ENCODE results near the gene ZNF319. TPM values are rescaled to one million over a fixed set of nuclear protein-coding genes. Genes with fewer than 3 reads are reported as not detected.
A peak's percentile ranks its signal among the peaks of the same experiment; 100 is the strongest.

The ZNF319 gene
- total RNA-seq, 4 donors from 2014 or later, result 12.1 to 24.0 (median 18.7) TPM

DNA sequence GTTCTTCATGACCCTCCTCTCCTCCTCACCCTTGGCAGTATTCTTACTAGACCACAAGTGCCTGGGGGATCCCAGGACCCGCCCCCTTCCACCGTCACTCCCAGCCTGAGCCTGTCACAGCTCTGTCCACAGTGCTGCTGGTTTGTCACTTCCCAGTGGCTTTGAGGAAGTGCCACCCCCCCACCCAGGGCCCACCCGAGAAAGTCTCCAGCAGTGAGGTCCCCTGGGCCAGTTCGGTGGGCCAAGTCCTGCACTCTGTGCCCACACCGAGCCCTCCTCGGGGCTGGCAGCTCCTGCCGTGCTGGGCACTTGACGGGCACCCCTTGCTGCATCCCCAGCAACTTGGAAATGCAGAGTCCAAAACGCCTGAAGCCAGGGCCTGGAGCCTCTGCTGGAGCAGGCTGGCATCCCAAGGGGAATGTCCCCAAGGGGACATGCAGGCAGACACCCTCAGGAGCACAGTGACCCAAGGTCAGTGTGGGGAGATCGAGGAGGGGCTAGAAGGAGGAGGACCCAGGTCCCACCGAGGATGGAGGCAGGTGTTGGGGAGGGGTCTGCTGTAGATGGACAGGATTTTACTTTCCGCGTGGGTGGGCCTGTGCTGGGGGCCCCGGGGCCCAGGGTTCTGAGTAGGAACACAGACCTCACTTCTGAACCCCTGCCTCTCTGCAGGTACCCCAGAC lies 40.6 kb upstream of the ZNF319 start:
- no peak for DNase-seq
- intact Hi-C loops (cut with DNase I), result no loop called here
- TF ChIP-seq, protein P1, sequence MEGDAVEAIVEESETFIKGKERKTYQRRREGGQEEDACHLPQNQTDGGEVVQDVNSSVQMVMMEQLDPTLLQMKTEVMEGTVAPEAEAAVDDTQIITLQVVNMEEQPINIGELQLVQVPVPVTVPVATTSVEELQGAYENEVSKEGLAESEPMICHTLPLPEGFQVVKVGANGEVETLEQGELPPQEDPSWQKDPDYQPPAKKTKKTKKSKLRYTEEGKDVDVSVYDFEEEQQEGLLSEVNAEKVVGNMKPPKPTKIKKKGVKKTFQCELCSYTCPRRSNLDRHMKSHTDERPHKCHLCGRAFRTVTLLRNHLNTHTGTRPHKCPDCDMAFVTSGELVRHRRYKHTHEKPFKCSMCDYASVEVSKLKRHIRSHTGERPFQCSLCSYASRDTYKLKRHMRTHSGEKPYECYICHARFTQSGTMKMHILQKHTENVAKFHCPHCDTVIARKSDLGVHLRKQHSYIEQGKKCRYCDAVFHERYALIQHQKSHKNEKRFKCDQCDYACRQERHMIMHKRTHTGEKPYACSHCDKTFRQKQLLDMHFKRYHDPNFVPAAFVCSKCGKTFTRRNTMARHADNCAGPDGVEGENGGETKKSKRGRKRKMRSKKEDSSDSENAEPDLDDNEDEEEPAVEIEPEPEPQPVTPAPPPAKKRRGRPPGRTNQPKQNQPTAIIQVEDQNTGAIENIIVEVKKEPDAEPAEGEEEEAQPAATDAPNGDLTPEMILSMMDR (IDR thresholded peaks at IDR 0.05), result no peak
- no peak for TF ChIP-seq POLR2A (IDR thresholded peaks at IDR 0.05)
- peaks cover 36 to 71% of the 10 kb centered on the region in 2 donors for H3K36me3 ChIP-seq
- no peaks in the 10 kb centered on the region for H3K27me3 ChIP-seq
- H3K9me3 ChIP-seq, result no peaks in the 10 kb centered on the region
- H3K27ac ChIP-seq, result peak overlapping the region in 1 of 3 donors; percentile 68
- peaks cover 12 to 15% of the 10 kb centered on the region in 2 donors for H3K4me1 ChIP-seq
- WGBS, 2 donors, result 90 to 91% methylated on average over 13 of the region's 14 CpGs
- H3K4me3 ChIP-seq (replicated peaks in 1 of 3), result no peak overlapping the region

DNA sequence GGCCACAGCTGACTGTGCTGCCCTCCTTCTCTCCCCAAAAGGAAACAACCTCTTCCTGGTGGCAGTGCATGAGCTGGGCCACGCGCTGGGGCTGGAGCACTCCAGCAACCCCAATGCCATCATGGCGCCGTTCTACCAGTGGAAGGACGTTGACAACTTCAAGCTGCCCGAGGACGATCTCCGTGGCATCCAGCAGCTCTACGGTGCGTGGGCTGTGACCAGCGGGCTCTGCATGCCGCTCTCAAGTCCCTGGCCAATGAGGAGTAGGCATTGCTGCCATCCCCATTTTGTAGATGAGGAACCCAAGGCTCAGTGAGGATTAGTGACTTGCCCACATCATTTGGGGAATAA lies 40.0 kb upstream of the ZNF319 start:
- H3K36me3 ChIP-seq, result peaks cover 36 to 71% of the 10 kb centered on the region in 2 donors
- DNase-seq, result no peak
- no peak for TF ChIP-seq POLR2A (IDR thresholded peaks at IDR 0.05)
- TF ChIP-seq, protein P1 (IDR thresholded peaks at IDR 0.05), result no peak
- intact Hi-C loops (cut with DNase I), result no loop called here
- peak overlapping the region in 1 of 3 donors; percentile 68 for H3K27ac ChIP-seq
- WGBS, 2 donors, result 98% methylated on average over 10 of the region's 12 CpGs; no CpG with 5 or more reads in 1 of the 2 donors
- H3K4me3 ChIP-seq (replicated peaks in 1 of 3), result no peak overlapping the region
- H3K4me1 ChIP-seq, result peaks cover 12 to 15% of the 10 kb centered on the region in 2 donors
- H3K9me3 ChIP-seq, result no peaks in the 10 kb centered on the region
- H3K27me3 ChIP-seq, result no peaks in the 10 kb centered on the region

DNA sequence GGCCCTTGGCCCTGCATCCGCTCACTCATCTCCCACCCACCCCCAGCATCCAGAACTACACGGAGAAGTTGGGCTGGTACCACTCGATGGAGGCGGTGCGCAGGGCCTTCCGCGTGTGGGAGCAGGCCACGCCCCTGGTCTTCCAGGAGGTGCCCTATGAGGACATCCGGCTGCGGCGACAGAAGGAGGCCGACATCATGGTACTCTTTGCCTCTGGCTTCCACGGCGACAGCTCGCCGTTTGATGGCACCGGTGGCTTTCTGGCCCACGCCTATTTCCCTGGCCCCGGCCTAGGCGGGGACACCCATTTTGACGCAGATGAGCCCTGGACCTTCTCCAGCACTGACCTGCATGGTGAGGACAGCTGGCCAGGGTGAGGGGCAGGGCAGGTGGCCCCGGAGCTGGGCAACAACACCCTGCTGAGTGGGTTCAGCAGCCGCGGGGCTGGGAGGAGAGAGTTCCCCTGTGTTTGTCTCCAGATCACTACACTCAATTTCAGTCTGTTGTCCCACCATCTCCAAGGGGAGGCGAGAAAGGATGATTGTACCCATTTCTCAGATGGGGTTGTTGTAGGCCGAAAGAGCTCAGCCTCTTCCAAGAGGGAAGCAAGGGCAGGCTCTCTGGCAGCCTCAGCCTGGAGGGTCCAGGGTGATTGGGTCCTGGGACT lies 39.5 kb upstream of the ZNF319 start:
- WGBS, 2 donors, result 94 to 97% methylated on average over 24 to 26 of the region's 26 CpGs
- intact Hi-C loops (cut with DNase I), result no loop called here
- H3K36me3 ChIP-seq, result peaks cover 36 to 67% of the 10 kb centered on the region in 2 donors
- H3K4me3 ChIP-seq (replicated peaks in 1 of 3), result no peak overlapping the region
- H3K27ac ChIP-seq, result peak overlapping the region in 1 of 3 donors; percentile 68
- H3K4me1 ChIP-seq, result peaks cover 15% of the 10 kb centered on the region in 2 donors
- TF ChIP-seq, protein P1 (IDR thresholded peaks at IDR 0.05), result no peak
- no peak for TF ChIP-seq POLR2A (IDR thresholded peaks at IDR 0.05)
- H3K9me3 ChIP-seq, result no peaks in the 10 kb centered on the region
- no peaks in the 10 kb centered on the region for H3K27me3 ChIP-seq
- no peak for DNase-seq

DNA sequence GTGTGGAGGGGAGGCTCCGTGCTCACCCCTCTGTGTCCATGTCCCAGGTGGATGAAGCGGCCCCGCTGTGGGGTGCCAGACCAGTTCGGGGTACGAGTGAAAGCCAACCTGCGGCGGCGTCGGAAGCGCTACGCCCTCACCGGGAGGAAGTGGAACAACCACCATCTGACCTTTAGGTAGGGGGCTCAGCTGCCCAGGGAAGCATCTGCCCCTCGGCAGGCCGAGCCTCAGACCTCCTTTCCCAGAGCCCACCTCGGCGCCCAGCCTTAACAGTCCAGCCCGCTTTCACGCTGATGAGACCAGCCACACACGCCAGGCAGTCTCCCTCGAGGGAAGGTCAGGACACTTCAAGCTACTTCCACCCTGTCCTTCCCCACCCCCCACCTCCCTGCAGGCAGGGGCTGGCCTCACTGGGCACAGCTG lies 37.8 kb upstream of the ZNF319 start:
- DNase-seq, result no peak
- WGBS, 2 donors, result 91% methylated on average over 17 to 20 of the region's 20 CpGs
- peaks cover 24 to 51% of the 10 kb centered on the region in 2 donors for H3K36me3 ChIP-seq

More for the DNA sequence above, 37.8 kb upstream of the ZNF319 start:
- TF ChIP-seq POLR2A (IDR thresholded peaks at IDR 0.05), result no peak
- TF ChIP-seq, protein P1 (IDR thresholded peaks at IDR 0.05), result no peak
- H3K27ac ChIP-seq, result no peak overlapping the region
- H3K4me3 ChIP-seq (replicated peaks in 1 of 3), result no peak overlapping the region
- H3K27me3 ChIP-seq, result no peaks in the 10 kb centered on the region
- intact Hi-C loops (cut with DNase I), result no loop called here
- H3K9me3 ChIP-seq, result no peaks in the 10 kb centered on the region
- H3K4me1 ChIP-seq, result peaks cover 31 to 32% of the 10 kb centered on the region in 2 donors

Data from thyroid gland (tissue), 4 donors.